Smooth muscle cell (in vitro differentiated cells): Measurements from ENCODE around the gene BNC2. TPM values are rescaled to one million over a fixed set of nuclear protein-coding genes. Genes with fewer than 3 reads are reported as not detected.

Experiments
- DNase-seq: peaks from one replicate; lab custom pipeline; 2025; ENCODE audit not compliant: unreplicated experiment; lab: John Stamatoyannopoulos, UW
- H2AFZ ChIP-seq: fragments of 200-600 bp; sonication (generic); 2 replicates; pipeline ENCODE4 v1.6.0; 2016; ENCODE audit warnings: antibody characterized with exemption, low read depth, mild to moderate bottlenecking
- H3F3A ChIP-seq: fragments of 200-600 bp; sonication (generic); 2 replicates; pipeline ENCODE4 v1.6.0; 2017; ENCODE audit warnings: antibody characterized with exemption, low read depth
- H3K27ac ChIP-seq: fragments of 200-600 bp; sonication (generic); 2 replicates; pipeline ENCODE4 v1.5.1; 2016; ENCODE audit warnings: low read depth, mild to moderate bottlenecking
- H3K27me3 ChIP-seq: fragments of 200-600 bp; sonication (generic); 2 replicates; pipeline ENCODE4 v1.6.1; 2016; ENCODE audit warnings: low read depth, mild to moderate bottlenecking
- H3K36me3 ChIP-seq: fragments of 200-600 bp; sonication (generic); 2 replicates; pipeline ENCODE4 v1.5.1; 2016; ENCODE audit warnings: low read depth
- H3K4me1 ChIP-seq: fragments of 200-600 bp; sonication (generic); 2 replicates; pipeline ENCODE4 v1.5.1; 2016; ENCODE audit warnings: low read depth
- H3K4me2 ChIP-seq: fragments of 200-600 bp; sonication (generic); 2 replicates; pipeline ENCODE4 v1.6.0; 2016; ENCODE audit warnings: mild to moderate bottlenecking
- H3K4me3 ChIP-seq: fragments of 200-600 bp; sonication (generic); 2 replicates; pipeline ENCODE4 v1.5.1; 2016; ENCODE audit warnings: mild to moderate bottlenecking
- H3K79me2 ChIP-seq: fragments of 200-600 bp; sonication (generic); 2 replicates; pipeline ENCODE4 v1.6.0; 2016; ENCODE audit warnings: low read depth, mild to moderate bottlenecking
- H3K9ac ChIP-seq: fragments of 200-600 bp; sonication (generic); 2 replicates; pipeline ENCODE4 v1.6.0; 2016; ENCODE audit warnings: low read depth
- H3K9me3 ChIP-seq: fragments of 200-600 bp; sonication (generic); replicated peaks from 2 replicates; pipeline ENCODE4 v1.5.1; 2016; ENCODE audit warnings: low read depth
- H4K20me1 ChIP-seq: fragments of 200-600 bp; sonication (generic); 2 replicates; pipeline ENCODE4 v1.6.0; 2016; ENCODE audit warnings: low read depth
- WGBS: methylation state at CpG from one replicate; pipeline ENCODE4 v1.1.7; 2016; ENCODE audit warnings: low lambda C conversion rate; 5-methylcytosine and 5-hydroxymethylcytosine counted together
- polyA plus RNA-seq: library from polyadenylated mRNA; unstranded; fragments of >200 nt; fragmentation: Nextera tagmentation; extraction: Ambion mirVana; gene quantifications from 2 replicates; pipeline ENCODE4 v1.2.1, GENCODE V29; 2016
- total RNA-seq: library from RNA; depleted of rRNA; stranded (reverse); fragments of >200 nt; gene quantifications from 2 replicates; pipeline ENCODE4 v1.2.3, GENCODE V29; 2014
- TF ChIP-seq, protein P1 (sequence below): fragments of 200-600 bp; sonication (generic); IDR thresholded peaks from 2 replicates; pipeline ENCODE4 v1.5.1; 2017; ENCODE audit warnings: borderline replicate concordance, mild to moderate bottlenecking, antibody characterized with exemption; ENCODE audit not compliant: insufficient read depth, poor library complexity, severe bottlenecking

The BNC2 gene
- total and polyA plus RNA-seq, 2 experiments from 2014 or later: 11.6 to 13.5 TPM

DNA sequence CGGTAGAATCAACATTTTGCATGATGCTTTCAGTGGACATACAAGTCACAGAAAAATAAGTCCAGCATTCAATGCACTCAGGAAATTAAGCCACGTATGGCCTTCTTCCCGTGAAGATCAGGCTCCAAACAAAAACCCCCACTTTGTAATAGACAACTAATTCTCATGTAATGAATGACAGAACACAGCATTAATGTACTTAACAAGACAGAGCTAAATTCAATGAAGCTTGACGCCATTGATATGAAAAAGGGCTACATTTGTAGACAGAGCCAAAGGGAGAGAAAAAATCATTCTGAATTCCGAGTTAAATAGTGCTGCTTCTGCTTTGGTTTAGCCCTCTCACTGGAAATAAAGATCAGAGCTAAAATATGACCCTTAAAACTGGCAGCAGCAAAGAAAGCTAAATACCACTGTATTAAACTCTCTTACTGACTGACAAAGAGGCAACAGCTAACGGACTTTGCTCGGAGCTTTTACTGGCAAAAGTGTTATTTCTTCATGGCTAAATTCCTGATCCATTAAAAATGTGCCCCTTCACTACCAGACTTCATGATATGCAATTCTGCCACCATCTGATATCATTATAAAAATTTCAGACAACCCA lies 250.5 kb downstream of the BNC2 start:
- H3K27ac ChIP-seq: no peak overlapping the region
- no peak overlapping the region for H3K9ac ChIP-seq
- H3K9me3 ChIP-seq: no peaks in the 10 kb centered on the region
- H3F3A ChIP-seq: peaks cover 1% of the 10 kb centered on the region
- H3K4me1 ChIP-seq: peaks cover 17% of the 10 kb centered on the region
- DNase-seq: no peak
- H3K4me3 ChIP-seq: no peak overlapping the region
- H3K36me3 ChIP-seq: no peaks in the 10 kb centered on the region
- no peaks in the 10 kb centered on the region for H3K79me2 ChIP-seq
- peaks cover 4% of the 10 kb centered on the region for H3K27me3 ChIP-seq
- peak overlapping the region; percentile 41 for H3K4me2 ChIP-seq
- no peak overlapping the region for H2AFZ ChIP-seq
- TF ChIP-seq, protein P1, sequence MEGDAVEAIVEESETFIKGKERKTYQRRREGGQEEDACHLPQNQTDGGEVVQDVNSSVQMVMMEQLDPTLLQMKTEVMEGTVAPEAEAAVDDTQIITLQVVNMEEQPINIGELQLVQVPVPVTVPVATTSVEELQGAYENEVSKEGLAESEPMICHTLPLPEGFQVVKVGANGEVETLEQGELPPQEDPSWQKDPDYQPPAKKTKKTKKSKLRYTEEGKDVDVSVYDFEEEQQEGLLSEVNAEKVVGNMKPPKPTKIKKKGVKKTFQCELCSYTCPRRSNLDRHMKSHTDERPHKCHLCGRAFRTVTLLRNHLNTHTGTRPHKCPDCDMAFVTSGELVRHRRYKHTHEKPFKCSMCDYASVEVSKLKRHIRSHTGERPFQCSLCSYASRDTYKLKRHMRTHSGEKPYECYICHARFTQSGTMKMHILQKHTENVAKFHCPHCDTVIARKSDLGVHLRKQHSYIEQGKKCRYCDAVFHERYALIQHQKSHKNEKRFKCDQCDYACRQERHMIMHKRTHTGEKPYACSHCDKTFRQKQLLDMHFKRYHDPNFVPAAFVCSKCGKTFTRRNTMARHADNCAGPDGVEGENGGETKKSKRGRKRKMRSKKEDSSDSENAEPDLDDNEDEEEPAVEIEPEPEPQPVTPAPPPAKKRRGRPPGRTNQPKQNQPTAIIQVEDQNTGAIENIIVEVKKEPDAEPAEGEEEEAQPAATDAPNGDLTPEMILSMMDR: no peak
- WGBS: 57% methylated on average over 7 of the region's 7 CpGs
- H4K20me1 ChIP-seq: no peaks in the 10 kb centered on the region

DNA sequence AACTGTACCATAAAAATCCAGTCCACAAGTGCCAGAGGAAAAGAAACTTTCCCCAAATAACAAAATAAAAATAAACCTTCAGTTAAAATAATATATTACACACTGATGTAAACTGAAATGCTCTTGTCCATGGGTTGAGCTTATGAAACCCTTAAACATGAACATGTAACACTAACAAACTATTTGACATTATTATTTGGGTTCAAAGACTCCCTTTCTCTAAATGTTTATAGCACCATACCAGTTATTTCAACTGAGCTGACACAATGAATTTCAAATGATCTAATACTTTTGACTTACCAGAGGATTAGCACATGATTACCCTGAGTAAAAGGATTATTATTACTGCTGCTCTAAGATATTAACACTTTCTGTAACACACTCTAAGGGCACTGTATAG lies 251.1 kb downstream of the BNC2 start:
- no peak overlapping the region for H3K4me3 ChIP-seq
- TF ChIP-seq, protein P1: no peak
- no peaks in the 10 kb centered on the region for H4K20me1 ChIP-seq
- no peak overlapping the region for H2AFZ ChIP-seq
- DNase-seq: no peak
- H3K9me3 ChIP-seq: no peaks in the 10 kb centered on the region
- peaks cover 4% of the 10 kb centered on the region for H3K27me3 ChIP-seq
- no peaks in the 10 kb centered on the region for H3K36me3 ChIP-seq
- H3F3A ChIP-seq: no peaks in the 10 kb centered on the region
- H3K9ac ChIP-seq: no peak overlapping the region
- H3K27ac ChIP-seq: no peak overlapping the region
- peaks cover 15% of the 10 kb centered on the region for H3K4me1 ChIP-seq
- H3K4me2 ChIP-seq: peak overlapping the region; percentile 41
- H3K79me2 ChIP-seq: no peaks in the 10 kb centered on the region

DNA sequence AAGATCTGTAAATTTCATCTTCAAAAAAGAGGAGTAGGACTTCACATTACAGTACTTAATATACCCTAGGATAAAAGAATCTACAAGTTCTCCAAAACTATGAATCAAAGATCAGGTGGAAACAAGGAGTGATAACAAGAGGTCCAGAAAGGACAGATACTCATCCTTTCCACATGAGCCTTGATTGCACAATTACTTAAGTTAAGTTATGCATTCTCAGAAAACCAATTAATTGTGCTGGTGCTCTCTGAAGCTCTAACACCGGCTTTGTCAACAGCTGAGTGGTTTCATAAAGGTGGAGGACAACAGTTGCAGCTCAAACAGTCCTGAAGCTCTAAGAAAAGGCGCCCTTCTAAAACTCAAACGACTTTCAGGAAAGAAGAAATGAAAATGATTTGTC lies 251.9 kb downstream of the BNC2 start:
- TF ChIP-seq, protein P1: no peak
- H3K27me3 ChIP-seq: peaks cover 6% of the 10 kb centered on the region
- peaks cover 13% of the 10 kb centered on the region for H3K4me1 ChIP-seq
- H3K4me3 ChIP-seq: no peak overlapping the region
- H2AFZ ChIP-seq: no peak overlapping the region
- H3K27ac ChIP-seq: no peak overlapping the region
- 88% methylated on average over 3 of the region's 3 CpGs for WGBS
- H4K20me1 ChIP-seq: no peaks in the 10 kb centered on the region
- DNase-seq: no peak
- no peaks in the 10 kb centered on the region for H3K9me3 ChIP-seq
- no peak overlapping the region for H3K4me2 ChIP-seq
- no peaks in the 10 kb centered on the region for H3K36me3 ChIP-seq
- no peaks in the 10 kb centered on the region for H3K79me2 ChIP-seq
- no peak overlapping the region for H3K9ac ChIP-seq
- no peaks in the 10 kb centered on the region for H3F3A ChIP-seq

DNA sequence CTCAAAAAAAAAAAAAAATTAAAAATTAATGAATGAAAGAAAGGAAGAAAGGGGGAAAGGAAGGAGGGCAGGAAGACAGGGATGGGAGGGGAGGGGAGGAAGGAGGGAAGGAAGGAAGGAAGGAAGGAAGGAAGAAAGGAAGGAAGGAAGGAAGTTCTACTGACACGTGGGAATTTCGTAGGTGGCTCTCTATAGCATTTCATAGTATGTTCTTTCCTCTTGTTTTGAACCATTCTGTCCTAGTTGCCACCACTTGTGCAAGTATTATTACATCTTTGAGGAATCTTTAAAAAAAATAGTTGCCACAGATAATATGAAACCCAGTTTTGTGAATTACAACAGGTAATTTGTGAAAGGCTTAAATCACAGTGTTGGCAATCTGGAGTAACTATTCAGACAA lies 253.8 kb downstream of the BNC2 start:
- H3K9me3 ChIP-seq: no peaks in the 10 kb centered on the region
- H3K4me2 ChIP-seq: no peak overlapping the region
- DNase-seq: no peak
- WGBS: 98% methylated on average over 2 of the region's 2 CpGs
- peaks cover 8% of the 10 kb centered on the region for H3K27me3 ChIP-seq
- no peak overlapping the region for H3K9ac ChIP-seq
- H3K27ac ChIP-seq: no peak overlapping the region
- no peak overlapping the region for H2AFZ ChIP-seq
- TF ChIP-seq, protein P1: no peak
- no peaks in the 10 kb centered on the region for H3K36me3 ChIP-seq
- no peaks in the 10 kb centered on the region for H3F3A ChIP-seq
- no peaks in the 10 kb centered on the region for H4K20me1 ChIP-seq
- H3K4me1 ChIP-seq: peaks cover 11% of the 10 kb centered on the region
- H3K79me2 ChIP-seq: no peaks in the 10 kb centered on the region
- H3K4me3 ChIP-seq: no peak overlapping the region
